Keratinocyte (primary cell): ENCODE data around the gene GOLGA2.

Experiments
- EZH2 ChIP-seq: IDR thresholded peaks from one replicate; pipeline ENCODE4 v1.6.1; 2012; ENCODE audit warnings: inconsistent platforms, mild to moderate bottlenecking, low read length, moderate library complexity
- TF ChIP-seq, protein P1 (sequence below), 3 experiments: IDR thresholded peaks in 1 of 3; conservative IDR thresholded peaks in 1 of 3; optimal IDR thresholded peaks in 1 of 3; 2 replicates in 2 of 3; 3 replicates in 1 of 3; pipeline versions ENCODE3 to v1.5.1; 2011; ENCODE audit warnings: low read length in 3 of 3, mild to moderate bottlenecking in 3 of 3, moderate library complexity in 2 of 3, control low read depth in 1 of 3, inconsistent platforms in 1 of 3; ENCODE audit not compliant: insufficient read depth in 2 of 3; ENCODE audit errors: extremely low read depth in 1 of 3

DNA sequence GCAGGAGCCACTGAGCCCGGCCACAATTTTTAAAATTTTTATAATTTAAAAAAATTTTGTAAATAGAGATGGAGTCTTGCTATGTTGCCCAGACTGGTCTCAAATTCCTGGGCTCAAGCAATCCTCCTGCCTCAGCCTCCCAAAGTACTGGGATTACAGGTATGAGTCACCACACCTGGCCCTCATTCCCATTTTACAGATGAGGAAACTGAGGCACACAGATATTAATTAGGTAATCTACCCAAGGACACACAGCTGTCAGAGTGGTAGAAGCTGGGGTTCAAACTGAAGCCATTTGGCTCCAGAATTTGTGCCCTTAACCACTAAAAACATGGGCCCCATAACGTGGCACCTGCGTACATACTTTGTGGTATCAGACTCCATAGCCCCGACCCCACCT, 38.9 kb upstream of the GOLGA2 start:
- TF ChIP-seq EZH2, result no peak
- TF ChIP-seq, protein P1, sequence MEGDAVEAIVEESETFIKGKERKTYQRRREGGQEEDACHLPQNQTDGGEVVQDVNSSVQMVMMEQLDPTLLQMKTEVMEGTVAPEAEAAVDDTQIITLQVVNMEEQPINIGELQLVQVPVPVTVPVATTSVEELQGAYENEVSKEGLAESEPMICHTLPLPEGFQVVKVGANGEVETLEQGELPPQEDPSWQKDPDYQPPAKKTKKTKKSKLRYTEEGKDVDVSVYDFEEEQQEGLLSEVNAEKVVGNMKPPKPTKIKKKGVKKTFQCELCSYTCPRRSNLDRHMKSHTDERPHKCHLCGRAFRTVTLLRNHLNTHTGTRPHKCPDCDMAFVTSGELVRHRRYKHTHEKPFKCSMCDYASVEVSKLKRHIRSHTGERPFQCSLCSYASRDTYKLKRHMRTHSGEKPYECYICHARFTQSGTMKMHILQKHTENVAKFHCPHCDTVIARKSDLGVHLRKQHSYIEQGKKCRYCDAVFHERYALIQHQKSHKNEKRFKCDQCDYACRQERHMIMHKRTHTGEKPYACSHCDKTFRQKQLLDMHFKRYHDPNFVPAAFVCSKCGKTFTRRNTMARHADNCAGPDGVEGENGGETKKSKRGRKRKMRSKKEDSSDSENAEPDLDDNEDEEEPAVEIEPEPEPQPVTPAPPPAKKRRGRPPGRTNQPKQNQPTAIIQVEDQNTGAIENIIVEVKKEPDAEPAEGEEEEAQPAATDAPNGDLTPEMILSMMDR (optimal IDR thresholded peaks at IDR 0.05 in 1 of 3, IDR thresholded peaks at IDR 0.05 in 1 of 3, conservative IDR thresholded peaks at IDR 0.05 in 1 of 3; ENCODE audit: extremely low read depth in 1 of 3, insufficient read depth in 2 of 3, low read length in 3 of 3), result no peak
